ENCODE measurements around the gene RAI1. TPM values are rescaled to one million over a fixed set of nuclear protein-coding genes. Genes with fewer than 3 reads are reported as not detected.
A peak's percentile ranks its signal among the peaks of the same experiment; 100 is the strongest.

RAI1 gene
- total RNA-seq, 1 donor = 16.0 TPM

DNA sequence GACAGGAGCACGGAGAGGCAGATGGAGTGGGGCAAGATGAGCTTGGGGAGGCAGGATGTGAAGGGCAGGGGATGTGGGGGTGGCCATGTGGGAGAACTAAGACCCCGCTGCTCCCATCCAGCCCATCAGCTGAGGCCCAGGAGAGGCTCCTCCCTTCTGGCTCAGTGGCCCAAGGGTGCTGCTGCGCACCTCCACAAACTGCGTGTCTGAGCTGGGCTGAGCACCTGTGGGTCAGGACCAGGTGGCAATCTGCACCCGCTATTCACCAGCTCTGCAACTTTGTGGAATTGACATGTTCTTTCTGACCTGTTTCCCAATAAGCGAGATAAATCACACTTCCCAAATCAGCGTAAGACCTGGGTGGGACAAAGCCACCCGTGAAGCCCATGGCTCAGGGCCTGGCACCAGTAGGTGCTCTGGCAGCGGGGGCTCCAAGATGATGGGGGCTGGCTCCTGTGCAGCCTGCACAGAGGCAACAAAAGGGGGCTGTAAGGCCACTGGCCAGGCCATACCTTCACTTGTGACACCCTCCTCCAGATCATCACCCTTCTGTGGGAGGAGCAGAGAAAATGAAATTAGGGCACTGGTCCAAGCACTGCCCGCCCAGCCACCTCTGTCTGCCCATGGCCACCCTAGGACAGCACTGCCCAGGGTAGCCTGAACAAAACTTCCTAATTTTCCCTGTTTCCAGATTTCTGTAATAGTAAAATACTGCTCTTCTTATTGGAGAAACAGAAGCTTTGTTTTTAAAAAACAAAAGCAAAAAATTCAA is 167.2 kb downstream of the RAI1 start:
- TF ChIP-seq, protein P1, sequence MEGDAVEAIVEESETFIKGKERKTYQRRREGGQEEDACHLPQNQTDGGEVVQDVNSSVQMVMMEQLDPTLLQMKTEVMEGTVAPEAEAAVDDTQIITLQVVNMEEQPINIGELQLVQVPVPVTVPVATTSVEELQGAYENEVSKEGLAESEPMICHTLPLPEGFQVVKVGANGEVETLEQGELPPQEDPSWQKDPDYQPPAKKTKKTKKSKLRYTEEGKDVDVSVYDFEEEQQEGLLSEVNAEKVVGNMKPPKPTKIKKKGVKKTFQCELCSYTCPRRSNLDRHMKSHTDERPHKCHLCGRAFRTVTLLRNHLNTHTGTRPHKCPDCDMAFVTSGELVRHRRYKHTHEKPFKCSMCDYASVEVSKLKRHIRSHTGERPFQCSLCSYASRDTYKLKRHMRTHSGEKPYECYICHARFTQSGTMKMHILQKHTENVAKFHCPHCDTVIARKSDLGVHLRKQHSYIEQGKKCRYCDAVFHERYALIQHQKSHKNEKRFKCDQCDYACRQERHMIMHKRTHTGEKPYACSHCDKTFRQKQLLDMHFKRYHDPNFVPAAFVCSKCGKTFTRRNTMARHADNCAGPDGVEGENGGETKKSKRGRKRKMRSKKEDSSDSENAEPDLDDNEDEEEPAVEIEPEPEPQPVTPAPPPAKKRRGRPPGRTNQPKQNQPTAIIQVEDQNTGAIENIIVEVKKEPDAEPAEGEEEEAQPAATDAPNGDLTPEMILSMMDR (IDR thresholded peaks at IDR 0.05; ENCODE audit: insufficient read depth, low read depth, low read length) = no peak
- H3K4me3 ChIP-seq (ENCODE audit: low read depth, low read length) = no peak overlapping the region
- DNase-seq (ENCODE audit: low read depth) = no peak

GRCh38 chr17:17849147-17849820 is 168.0 kb downstream of the RAI1 start:
- no peak overlapping the region for H3K4me3 ChIP-seq (ENCODE audit: low read depth, low read length)
- TF ChIP-seq, protein P1 (IDR thresholded peaks at IDR 0.05; ENCODE audit: insufficient read depth, low read depth, low read length) = no peak
- peak; percentile 64 for DNase-seq (ENCODE audit: low read depth)

- TF ChIP-seq, protein P1 (IDR thresholded peaks at IDR 0.05; ENCODE audit: insufficient read depth, low read depth, low read length) = peak; percentile 47
- H3K4me3 ChIP-seq (ENCODE audit: low read depth, low read length) = no peak overlapping the region
- DNase-seq (ENCODE audit: low read depth) = peak; percentile 67
These were observed 168.7 kb downstream of the RAI1 start for GRCh38 chr17:17849845-17850373.

DNA sequence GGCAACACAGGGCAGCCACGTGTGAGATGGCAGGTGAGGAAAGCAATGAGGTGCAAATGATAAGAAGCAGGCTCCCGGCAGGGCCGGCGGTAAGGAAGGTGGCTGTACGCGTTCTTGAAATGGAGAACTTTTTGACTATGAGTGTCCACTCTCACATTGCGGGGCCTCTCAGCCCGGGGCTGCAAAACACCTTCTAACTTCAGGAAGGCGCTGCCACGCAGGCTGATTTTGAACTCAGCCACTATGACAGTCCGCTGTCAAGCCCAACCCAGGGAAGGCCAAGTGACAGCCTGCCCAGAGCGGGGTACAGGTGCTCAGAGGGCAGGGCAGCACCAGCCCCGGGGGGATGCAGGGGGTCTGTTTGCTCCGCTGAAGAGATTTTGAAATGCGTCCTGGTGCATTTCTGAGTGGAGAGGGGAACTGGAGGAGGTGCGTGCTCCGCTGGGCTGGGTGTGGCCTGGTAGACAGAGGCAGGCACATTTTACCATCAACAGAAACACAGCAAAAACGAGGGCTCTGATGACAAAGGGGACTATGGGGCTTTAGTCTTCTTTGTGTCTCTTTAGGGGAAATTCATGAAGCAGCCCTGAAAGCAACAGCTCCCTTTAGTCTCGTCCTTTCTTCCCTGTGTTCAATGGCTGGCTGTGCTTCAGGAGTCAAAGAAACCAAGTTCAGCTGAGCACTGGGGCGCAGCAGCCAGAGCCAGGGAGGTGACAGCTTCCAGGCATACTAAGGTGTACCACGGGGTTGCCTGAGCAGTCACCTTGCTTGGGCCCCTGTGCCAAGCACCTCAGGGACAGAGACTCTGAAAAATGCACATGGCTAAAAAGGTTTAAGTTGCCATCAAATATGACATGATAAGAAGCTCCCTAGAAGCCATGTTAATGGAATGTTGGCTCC is 170.1 kb downstream of the RAI1 start:
- H3K4me3 ChIP-seq (ENCODE audit: low read depth, low read length) = no peak overlapping the region
- no peak for DNase-seq (ENCODE audit: low read depth)
- TF ChIP-seq, protein P1 (IDR thresholded peaks at IDR 0.05; ENCODE audit: insufficient read depth, low read depth, low read length) = no peak

DNA sequence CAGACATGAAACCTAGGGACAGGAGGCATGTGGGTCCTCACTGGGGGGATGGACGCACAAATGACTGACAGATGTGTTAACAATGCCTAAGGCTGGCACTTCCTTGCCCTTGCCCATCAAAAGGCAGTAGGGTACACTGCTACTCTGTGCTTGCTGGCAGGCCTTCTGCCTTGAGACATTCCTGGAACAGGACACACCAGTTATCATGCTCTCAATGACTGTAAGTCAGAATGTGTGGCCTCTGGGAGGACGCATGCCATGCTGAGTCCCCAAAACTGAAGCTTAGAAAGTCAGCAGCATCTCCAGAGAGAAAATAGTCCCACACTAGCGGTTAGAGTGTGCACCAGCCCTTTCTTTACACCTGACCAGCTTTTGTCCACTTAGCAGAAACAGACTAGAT is 171.7 kb downstream of the RAI1 start:
- no peak overlapping the region for H3K4me3 ChIP-seq (ENCODE audit: low read depth, low read length)
- no peak for DNase-seq (ENCODE audit: low read depth)
- TF ChIP-seq, protein P1 (IDR thresholded peaks at IDR 0.05; ENCODE audit: insufficient read depth, low read depth, low read length) = no peak

- TF ChIP-seq, protein P1 (IDR thresholded peaks at IDR 0.05; ENCODE audit: insufficient read depth, low read depth, low read length) = no peak
- no peak for DNase-seq (ENCODE audit: low read depth)
- H3K4me3 ChIP-seq (ENCODE audit: low read depth, low read length) = no peak overlapping the region
These were observed 172.7 kb downstream of the RAI1 start for GRCh38 chr17:17853811-17854447.

Measured in fibroblast of villous mesenchyme (primary cell).